D721Med (cell line): Measurements from ENCODE around the gene MTSS2.

Experiments
- DNase-seq: peaks from one replicate; pipeline ENCODE4 v3.0.0; 2011; ENCODE audit warnings: low spot score; ENCODE audit not compliant: insufficient read length
- FAIRE-seq: peaks from 2 replicates; lab custom pipeline; 2011; peaks lifted over from hg19 to GRCh38; lab: Jason Lieb, UNC
- CTCF ChIP-seq: IDR thresholded peaks from 2 replicates; pipeline ENCODE4 v1.5.1; 2012; ENCODE audit warnings: mild to moderate bottlenecking, control low read depth; ENCODE audit not compliant: insufficient read depth; ENCODE audit errors: missing control alignments

Gene MTSS2

GRCh38 chr16:70721202-70721963 is 35.5 kb upstream of the MTSS2 start:
- DNase-seq (no peak), FAIRE-seq (no peak)
- TF ChIP-seq CTCF: no peak

DNA sequence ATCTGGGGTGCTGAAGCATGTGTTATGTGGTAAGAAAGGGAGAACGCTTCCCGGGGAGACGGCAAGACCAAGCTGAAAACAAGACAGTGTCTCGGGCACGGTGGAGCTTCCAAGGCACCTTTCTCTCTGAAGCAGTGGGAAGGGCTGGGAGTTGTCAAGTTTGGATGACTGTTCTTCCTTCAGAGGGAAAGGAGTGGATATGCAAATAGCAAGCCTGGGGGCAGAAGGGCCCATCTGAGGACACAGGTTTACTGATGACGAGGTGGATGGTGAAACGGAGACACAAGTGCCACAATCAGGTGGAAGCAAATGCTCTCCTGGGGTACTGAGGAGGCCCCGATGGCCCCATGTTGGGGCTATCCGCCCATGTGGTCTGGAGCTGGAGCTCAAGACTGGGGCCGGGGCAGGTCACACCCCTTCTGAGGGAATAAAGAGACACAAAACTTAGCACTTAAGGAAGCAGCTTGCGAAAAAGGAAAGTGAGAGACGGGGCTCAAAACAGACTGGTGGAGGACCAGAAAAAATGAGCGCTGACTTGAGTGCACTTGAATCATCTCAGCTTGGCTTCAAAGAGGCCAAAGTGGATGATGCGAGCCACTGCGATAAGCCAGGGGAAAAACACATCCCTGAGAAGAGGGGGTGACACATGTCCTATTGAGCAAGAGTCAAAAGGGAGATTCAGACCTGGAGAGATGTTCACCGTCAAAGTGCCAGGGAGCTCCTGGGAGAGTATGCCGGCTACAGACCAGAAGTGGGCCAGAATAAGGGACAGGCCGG is 34.8 kb upstream of the MTSS2 start:
- no peak for DNase-seq
- no peak for FAIRE-seq
- no peak for TF ChIP-seq CTCF

- TF ChIP-seq CTCF: no peak
- no peak for FAIRE-seq
Observed at GRCh38 chr16:70717065-70717464, 31.2 kb upstream of the MTSS2 start.

GRCh38 chr16:70715860-70716357 is 30.1 kb upstream of the MTSS2 start:
- TF ChIP-seq CTCF: no peak
- FAIRE-seq: no peak
- DNase-seq: no peak

More at GRCh38 chr16:70717065-70717464, 31.2 kb upstream of the MTSS2 start:
- DNase-seq: no peak

DNA sequence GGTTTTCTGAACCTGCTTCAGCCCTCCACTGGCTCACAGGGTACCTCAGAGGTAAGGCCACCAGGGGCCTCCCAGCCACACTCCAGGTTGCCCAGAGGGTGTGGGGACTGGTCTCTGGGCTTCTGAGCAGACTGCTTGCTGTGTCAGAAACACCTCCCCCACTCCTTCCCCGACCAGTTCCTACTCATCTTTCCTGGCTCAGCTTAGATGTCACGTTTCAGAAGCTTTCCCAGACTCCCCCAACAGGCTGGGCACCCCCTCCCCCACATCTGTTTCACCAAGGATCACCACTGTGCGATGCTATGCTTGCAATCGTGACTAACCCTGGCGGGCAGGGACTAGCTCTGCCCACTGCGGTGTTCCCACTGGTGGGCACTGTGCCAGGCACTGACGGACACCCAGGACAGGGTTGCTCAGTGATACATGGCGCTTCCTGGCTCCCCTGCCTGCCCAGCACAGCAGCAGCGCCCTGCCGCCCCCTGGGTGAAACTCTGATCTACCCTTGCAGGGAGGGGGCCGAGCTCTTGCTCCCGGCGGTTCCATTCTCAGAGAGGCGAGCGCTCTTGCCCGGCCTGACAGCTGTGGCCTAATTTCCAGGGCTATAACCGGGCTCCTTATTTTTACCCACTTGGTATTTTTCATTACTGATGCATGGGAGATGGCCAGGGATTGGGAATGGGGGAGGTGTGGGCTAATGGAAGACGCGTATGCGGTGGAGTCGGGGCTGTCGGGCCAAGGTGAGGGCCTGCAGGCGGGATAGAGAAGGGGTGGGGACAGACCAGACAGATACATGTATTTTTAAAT is 29.4 kb upstream of the MTSS2 start:
- FAIRE-seq (no peak), DNase-seq (no peak)
- no peak for TF ChIP-seq CTCF

DNA sequence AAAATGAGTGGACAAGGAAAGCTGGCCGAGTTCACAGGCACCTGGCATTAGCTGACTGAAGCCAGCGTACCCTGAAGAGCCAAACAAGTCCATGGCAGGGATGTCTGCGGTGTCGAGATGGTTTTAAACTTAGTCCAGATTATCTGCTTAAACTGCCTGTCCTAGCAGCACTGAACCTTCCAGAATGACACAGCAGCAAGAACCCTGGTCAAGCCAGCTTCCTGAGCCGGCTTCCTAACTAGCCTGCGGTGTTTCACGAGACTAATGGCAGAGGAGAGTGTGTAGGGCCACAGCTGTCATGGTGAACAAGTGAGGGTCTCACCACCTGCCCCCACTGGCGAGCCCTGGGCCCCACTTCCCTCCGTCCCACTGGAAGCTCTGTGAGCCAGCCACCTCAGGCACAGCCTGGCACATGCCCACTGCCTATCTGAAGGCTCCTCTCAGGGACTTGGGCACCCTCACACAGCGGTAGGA is 28.8 kb upstream of the MTSS2 start:
- FAIRE-seq: no peak
- DNase-seq: no peak
- no peak for TF ChIP-seq CTCF
